Natural killer cell (primary cell): Measurements from ENCODE around the gene PHB1. TPM values are rescaled to one million over a fixed set of nuclear protein-coding genes. Genes with fewer than 3 reads are reported as not detected.

ENCODE experiments used
- ATAC-seq, 3 donors: fragments of 150-1000 bp in 2 of 3; fragments of 200-7000 bp in 1 of 3; cut with Tn5 transposase; 1 replicate in 1 of 3; 2 replicates in 2 of 3; pipeline ENCODE4 v1.10.0; 2021; ENCODE audit warnings: mild to moderate bottlenecking in 2 of 3, moderate library complexity in 2 of 3
- DNase-seq, 2 donors: peaks; one replicate each; pipeline versions ENCODE4 v3.0.0 to v3.0.0-alpha.2; 2013 to 2021; ENCODE audit warnings: mixed read lengths in 1 of 2
- H3K27ac ChIP-seq: one replicate; pipeline ENCODE4 v1.5.1; 2013; ENCODE audit warnings: mild to moderate bottlenecking, low read length
- H3K27me3 ChIP-seq: one replicate; pipeline ENCODE4 v1.6.1; 2013; ENCODE audit warnings: low read length; ENCODE audit not compliant: control insufficient read depth, insufficient read depth
- H3K36me3 ChIP-seq: one replicate; pipeline ENCODE4 v1.6.1; 2013; ENCODE audit warnings: low read length; ENCODE audit not compliant: control insufficient read depth, insufficient read depth
- H3K4me1 ChIP-seq: one replicate; pipeline ENCODE4 v1.6.1; 2013; ENCODE audit warnings: low read length; ENCODE audit not compliant: control insufficient read depth, insufficient read depth
- H3K4me3 ChIP-seq: one replicate; pipeline ENCODE4 v1.5.1; 2013; ENCODE audit warnings: low read length
- H3K9me3 ChIP-seq: one replicate; pipeline ENCODE4 v1.6.1; 2013; ENCODE audit warnings: low read length; ENCODE audit not compliant: control insufficient read depth, insufficient read depth
- H3K27ac Mint-ChIP-seq, 2 donors: one replicate each; pipeline ENCODE4 v1.8.0; 2022; ENCODE audit warnings: mild to moderate bottlenecking in 2 of 2, mixed read lengths in 2 of 2, moderate library complexity in 1 of 2
- H3K27me3 Mint-ChIP-seq, 2 donors: one replicate each; pipeline ENCODE4 v1.8.0; 2022; ENCODE audit warnings: low read depth in 2 of 2, mixed read lengths in 2 of 2
- H3K36me3 Mint-ChIP-seq: one replicate; pipeline ENCODE4 v1.8.0; 2022; ENCODE audit warnings: mixed read lengths
- H3K4me1 Mint-ChIP-seq, 2 donors: one replicate each; pipeline ENCODE4 v1.8.0; 2022; ENCODE audit warnings: mixed read lengths in 2 of 2
- H3K4me3 Mint-ChIP-seq: one replicate; pipeline ENCODE4 v1.8.0; 2022; ENCODE audit warnings: mild to moderate bottlenecking, moderate library complexity, mixed read lengths
- H3K9me3 Mint-ChIP-seq, 2 donors: one replicate each; pipeline ENCODE4 v1.8.0; 2022; ENCODE audit warnings: mixed read lengths in 2 of 2
- WGBS: methylation state at CpG from one replicate; pipeline ENCODE4 v1.1.7; 2013; ENCODE audit warnings: missing lambda C conversion rate; ENCODE audit not compliant: insufficient coverage; 5-methylcytosine and 5-hydroxymethylcytosine counted together
- intact Hi-C: fragments of 100-400 bp; cut with micrococcal nuclease; formaldehyde crosslinking; loops from one replicate; pipeline ENCODE4 v1.14.2; 2022
- total RNA-seq, 4 donors: library from RNA; stranded (reverse); fragments of 120-200 nt in 1 of 4; gene quantifications; one replicate each; pipeline versions ENCODE4 v1.2.3 to v1.2.4, GENCODE V29; 2013 to 2022
- TF ChIP-seq, protein P1 (sequence below): fragments of 200-600 bp; IDR thresholded peaks from one replicate; pipeline ENCODE4 v1.8.0; 2022; ENCODE audit warnings: antibody characterized with exemption

PHB1 gene
- total RNA-seq, 3 donors from 2014 or later (not counting 1 experiment from before 2014, with no cell fraction given) = 49.6 to 66.2 (median 60.3) TPM

DNA sequence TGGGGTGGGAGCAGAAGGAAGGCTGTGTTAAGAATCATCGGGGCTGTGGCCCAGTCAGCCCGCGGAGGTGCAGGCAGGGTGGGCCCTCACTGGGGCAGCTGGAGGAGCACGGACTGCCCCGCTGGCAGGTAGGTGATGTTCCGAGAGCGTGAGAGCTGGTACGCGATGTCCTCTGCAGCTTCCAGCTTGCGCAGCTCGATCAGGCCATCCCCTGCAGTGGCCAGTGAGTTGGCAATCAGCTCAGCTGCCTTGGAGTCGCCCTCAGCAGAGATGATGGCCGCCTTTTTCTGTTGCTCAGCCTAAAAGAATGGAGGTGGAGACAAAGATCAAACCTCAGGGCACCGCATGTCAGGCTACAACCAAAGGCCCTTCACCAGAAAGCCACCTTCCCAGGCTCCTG, 9.8 kb downstream of the PHB1 start:
- intact Hi-C loops = loop anchor here (10.0 kb wide), 1 partner anchor 290 kb away; no protein-coding TSS in a partner anchor
- Mint-ChIP-seq H3K4me1 (peaks cover 56 to 65% of the 10 kb centered on the region in 2 donors), H3K4me3 (peak overlapping the region; percentile 77), H3K36me3 (no peaks in the 10 kb centered on the region), H3K27me3 (no peaks in the 10 kb centered on the region), H3K27ac (peak overlapping the region; percentile 94), H3K9me3 (no peaks in the 10 kb centered on the region)
- no peak for ATAC-seq
- Histone ChIP-seq H3K27me3 (no peaks in the 10 kb centered on the region), H3K4me1 (peaks cover 57% of the 10 kb centered on the region), H3K9me3 (no peaks in the 10 kb centered on the region), H3K4me3 (no peak overlapping the region), H3K36me3 (peaks cover 32% of the 10 kb centered on the region), H3K27ac (peak overlapping the region; percentile 90)
- DNase-seq = no peak
- TF ChIP-seq, protein P1, sequence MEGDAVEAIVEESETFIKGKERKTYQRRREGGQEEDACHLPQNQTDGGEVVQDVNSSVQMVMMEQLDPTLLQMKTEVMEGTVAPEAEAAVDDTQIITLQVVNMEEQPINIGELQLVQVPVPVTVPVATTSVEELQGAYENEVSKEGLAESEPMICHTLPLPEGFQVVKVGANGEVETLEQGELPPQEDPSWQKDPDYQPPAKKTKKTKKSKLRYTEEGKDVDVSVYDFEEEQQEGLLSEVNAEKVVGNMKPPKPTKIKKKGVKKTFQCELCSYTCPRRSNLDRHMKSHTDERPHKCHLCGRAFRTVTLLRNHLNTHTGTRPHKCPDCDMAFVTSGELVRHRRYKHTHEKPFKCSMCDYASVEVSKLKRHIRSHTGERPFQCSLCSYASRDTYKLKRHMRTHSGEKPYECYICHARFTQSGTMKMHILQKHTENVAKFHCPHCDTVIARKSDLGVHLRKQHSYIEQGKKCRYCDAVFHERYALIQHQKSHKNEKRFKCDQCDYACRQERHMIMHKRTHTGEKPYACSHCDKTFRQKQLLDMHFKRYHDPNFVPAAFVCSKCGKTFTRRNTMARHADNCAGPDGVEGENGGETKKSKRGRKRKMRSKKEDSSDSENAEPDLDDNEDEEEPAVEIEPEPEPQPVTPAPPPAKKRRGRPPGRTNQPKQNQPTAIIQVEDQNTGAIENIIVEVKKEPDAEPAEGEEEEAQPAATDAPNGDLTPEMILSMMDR = no peak
- WGBS = 95% methylated on average over 14 of the region's 14 CpGs

DNA sequence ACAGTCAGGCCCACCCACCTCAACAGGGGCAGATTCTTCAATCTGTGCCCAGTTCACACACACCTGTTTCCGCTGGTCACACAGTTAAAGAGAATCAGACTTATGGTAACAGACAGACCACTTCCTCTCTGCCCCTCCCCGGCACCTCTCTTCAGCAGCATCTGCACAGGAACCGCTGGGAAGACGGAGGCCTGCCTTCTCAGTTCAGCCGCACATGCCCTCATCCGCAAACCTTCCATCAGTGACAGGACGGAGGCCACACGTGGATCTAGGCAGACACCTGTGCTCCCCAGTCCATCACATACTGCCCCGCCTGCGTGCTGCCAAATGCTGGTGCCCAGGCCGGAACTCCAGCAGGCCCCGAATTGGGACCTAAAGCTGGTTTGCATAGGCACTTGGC, 10.3 kb downstream of the PHB1 start:
- no peaks in the 10 kb centered on the region for H3K27me3 Mint-ChIP-seq
- Histone ChIP-seq H3K36me3 (peaks cover 29% of the 10 kb centered on the region), H3K4me1 (peaks cover 57% of the 10 kb centered on the region), H3K27ac (peak overlapping the region; percentile 90), H3K9me3 (no peaks in the 10 kb centered on the region), H3K27me3 (no peaks in the 10 kb centered on the region), H3K4me3 (no peak overlapping the region)
- no peaks in the 10 kb centered on the region for H3K36me3 Mint-ChIP-seq
- no peaks in the 10 kb centered on the region for H3K9me3 Mint-ChIP-seq
- peak overlapping the region; percentile 94 for H3K27ac Mint-ChIP-seq
- H3K4me3 Mint-ChIP-seq = peak overlapping the region; percentile 77
- ATAC-seq (peak; percentile 66 to 76 (median 74)), DNase-seq (peak; percentile 46 to 65)
- 15% methylated on average over 12 of the region's 12 CpGs for WGBS
- H3K4me1 Mint-ChIP-seq = peaks cover 58 to 68% of the 10 kb centered on the region in 2 donors
- TF ChIP-seq, protein P1 = no peak
- intact Hi-C loops = loop anchor here (10.0 kb wide), 1 partner anchor 290 kb away; no protein-coding TSS in a partner anchor

DNA sequence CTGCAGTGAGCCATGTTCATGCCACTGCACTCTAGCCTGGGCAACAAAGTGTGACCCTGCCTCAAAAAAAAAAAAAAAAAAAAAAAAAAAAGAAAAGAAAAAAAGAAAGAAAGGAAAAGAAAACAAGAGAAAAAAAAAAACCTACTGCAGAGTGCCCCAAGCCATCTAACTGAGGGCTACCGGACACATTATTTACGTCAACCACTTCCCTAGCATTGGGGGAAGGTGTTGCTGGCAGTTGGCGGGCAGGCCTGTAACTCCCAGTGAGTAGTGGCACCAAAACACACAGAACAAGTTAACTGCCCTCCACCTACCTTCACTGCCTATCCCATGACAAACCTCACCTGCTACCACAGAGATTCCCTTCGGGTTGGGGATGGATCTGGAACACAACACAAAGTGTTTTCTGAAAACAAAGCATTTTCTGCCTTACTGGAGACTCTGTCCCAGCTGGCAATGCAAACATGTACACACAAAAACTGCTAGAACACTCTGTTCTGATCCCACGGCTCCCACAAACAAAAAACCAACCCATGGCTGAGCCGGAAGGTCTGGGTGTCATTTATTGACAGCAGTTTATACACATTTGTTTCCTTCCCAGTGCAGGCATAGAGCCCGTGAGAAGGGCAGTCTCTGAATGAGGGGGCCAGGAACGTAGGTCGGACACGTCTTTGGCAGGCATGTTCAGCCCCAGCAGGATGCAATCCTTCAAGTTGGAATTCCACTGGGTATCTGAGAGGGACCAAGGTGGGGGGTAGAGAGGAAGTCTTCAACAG, 11.0 kb downstream of the PHB1 start:
- intact Hi-C loops = loop anchor here (2.0 to 10.0 kb wide), 2 partner anchors 15 to 291 kb away; no protein-coding TSS in a partner anchor
- H3K4me1 Mint-ChIP-seq = peaks cover 55 to 62% of the 10 kb centered on the region in 2 donors
- WGBS = 15% methylated on average over 10 of the region's 10 CpGs
- peak overlapping the region; percentile 77 for H3K4me3 Mint-ChIP-seq
- no peaks in the 10 kb centered on the region for H3K36me3 Mint-ChIP-seq
- Histone ChIP-seq H3K27ac (peak overlapping the region; percentile 90), H3K4me3 (no peak overlapping the region), H3K27me3 (no peaks in the 10 kb centered on the region), H3K9me3 (no peaks in the 10 kb centered on the region), H3K36me3 (peaks cover 23% of the 10 kb centered on the region), H3K4me1 (peaks cover 51% of the 10 kb centered on the region)
- H3K27me3 Mint-ChIP-seq = no peaks in the 10 kb centered on the region
- TF ChIP-seq, protein P1 = no peak
- no peaks in the 10 kb centered on the region for H3K9me3 Mint-ChIP-seq
- DNase-seq (peak; percentile 31 to 55), ATAC-seq (peak; percentile 64 to 71 (median 68))
- H3K27ac Mint-ChIP-seq = peak overlapping the region; percentile 94
